NB4 (cell line): ENCODE results near the gene CACNA2D3.

Experiments used
- DNase-seq: peaks from one replicate; pipeline ENCODE4 v3.0.0; 2010; ENCODE audit warnings: low read depth
- H3K4me3 ChIP-seq: one replicate; pipeline ENCODE4 v1.5.1; 2011; ENCODE audit warnings: mild to moderate bottlenecking, low read depth, low read length, moderate library complexity
- MYC ChIP-seq: IDR thresholded peaks from 2 replicates; pipeline ENCODE4 v1.6.1; 2011; ENCODE audit warnings: low read depth, low read length
- POLR2A ChIP-seq: IDR thresholded peaks from 2 replicates; pipeline ENCODE4 v1.6.1; 2011; ENCODE audit warnings: mild to moderate bottlenecking; ENCODE audit not compliant: insufficient read length; ENCODE audit errors: extremely low read depth
- TF ChIP-seq, protein P1 (sequence below): IDR thresholded peaks from 2 replicates; pipeline ENCODE4 v1.6.1; 2011; ENCODE audit warnings: low read depth, low read length
- TF ChIP-seq, protein P2 (sequence below): IDR thresholded peaks from one replicate; pipeline ENCODE4 v1.5.1; 2012; ENCODE audit warnings: low read depth, low read length

CACNA2D3 gene

DNA sequence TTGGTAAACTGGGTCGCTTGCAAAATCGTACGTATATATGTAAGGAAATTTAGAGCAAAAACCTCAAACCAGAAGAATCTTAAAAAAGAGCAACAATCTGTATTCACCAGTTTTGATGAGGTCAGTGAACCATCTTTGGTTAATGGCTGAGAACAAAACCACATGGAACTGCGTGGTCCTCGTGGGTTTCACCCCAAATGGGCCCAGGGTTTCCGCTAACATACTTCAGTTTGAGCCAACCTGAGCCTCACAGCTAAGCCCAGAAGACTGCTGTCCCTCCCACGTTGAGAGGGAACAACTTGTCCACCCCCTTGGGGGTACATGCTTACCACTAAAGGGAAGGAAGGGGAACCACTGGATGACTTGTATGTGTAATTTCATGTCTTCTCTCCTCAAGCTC lies 204.6 kb downstream of the CACNA2D3 start:
- DNase-seq: no peak

DNA sequence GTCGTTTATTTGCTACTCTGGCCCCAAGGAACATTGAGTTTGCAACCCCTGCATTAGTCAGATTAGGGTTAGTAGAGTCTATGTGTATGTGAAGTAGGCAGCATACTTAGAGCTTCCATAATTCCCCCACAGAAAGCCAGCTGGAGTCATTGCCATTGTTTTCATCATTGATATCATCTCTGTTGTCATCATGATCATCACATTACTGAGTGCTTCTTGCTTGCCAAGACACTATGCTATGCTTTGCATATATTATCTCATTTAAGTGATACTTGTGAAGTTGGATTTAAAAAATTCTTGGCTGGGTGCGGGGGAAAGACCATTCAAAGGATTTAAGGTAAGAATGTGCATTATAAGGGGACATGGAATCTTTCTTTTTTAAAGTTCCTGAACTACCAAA lies 209.0 kb downstream of the CACNA2D3 start:
- H3K4me3 ChIP-seq: no peak overlapping the region
- DNase-seq: no peak
- TF ChIP-seq POLR2A: no peak
- TF ChIP-seq MYC: no peak
- TF ChIP-seq, protein P1, sequence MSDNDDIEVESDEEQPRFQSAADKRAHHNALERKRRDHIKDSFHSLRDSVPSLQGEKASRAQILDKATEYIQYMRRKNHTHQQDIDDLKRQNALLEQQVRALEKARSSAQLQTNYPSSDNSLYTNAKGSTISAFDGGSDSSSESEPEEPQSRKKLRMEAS: no peak
- TF ChIP-seq, protein P2, sequence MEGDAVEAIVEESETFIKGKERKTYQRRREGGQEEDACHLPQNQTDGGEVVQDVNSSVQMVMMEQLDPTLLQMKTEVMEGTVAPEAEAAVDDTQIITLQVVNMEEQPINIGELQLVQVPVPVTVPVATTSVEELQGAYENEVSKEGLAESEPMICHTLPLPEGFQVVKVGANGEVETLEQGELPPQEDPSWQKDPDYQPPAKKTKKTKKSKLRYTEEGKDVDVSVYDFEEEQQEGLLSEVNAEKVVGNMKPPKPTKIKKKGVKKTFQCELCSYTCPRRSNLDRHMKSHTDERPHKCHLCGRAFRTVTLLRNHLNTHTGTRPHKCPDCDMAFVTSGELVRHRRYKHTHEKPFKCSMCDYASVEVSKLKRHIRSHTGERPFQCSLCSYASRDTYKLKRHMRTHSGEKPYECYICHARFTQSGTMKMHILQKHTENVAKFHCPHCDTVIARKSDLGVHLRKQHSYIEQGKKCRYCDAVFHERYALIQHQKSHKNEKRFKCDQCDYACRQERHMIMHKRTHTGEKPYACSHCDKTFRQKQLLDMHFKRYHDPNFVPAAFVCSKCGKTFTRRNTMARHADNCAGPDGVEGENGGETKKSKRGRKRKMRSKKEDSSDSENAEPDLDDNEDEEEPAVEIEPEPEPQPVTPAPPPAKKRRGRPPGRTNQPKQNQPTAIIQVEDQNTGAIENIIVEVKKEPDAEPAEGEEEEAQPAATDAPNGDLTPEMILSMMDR: no peak

More for the DNA sequence above, 204.6 kb downstream of the CACNA2D3 start:
- H3K4me3 ChIP-seq: no peak overlapping the region
- TF ChIP-seq MYC (no peak), POLR2A (no peak)
- TF ChIP-seq, protein P2: no peak
- TF ChIP-seq, protein P1: no peak

DNA sequence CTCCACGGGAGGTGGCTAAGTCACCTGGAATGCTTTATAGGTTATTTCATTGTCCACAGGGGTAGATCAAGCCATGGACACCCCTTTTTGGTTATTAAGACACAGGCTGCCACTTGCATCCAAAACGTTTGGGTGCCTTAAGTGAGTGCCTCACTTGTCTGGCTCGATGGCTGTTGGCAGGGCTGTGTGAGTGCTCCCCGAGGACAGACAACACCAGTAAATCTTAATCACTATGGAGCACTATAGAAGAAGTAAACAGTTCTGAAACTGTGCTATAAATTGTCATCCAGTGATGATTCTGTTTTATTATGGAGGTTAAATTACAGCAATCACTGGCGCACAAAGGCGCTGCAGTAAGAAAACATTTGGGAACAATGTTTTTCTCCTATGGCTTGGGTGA lies 215.5 kb downstream of the CACNA2D3 start:
- no peak overlapping the region for H3K4me3 ChIP-seq
- TF ChIP-seq MYC: no peak
- TF ChIP-seq, protein P2: no peak
- no peak for TF ChIP-seq POLR2A
- TF ChIP-seq, protein P1: no peak
- DNase-seq: no peak

DNA sequence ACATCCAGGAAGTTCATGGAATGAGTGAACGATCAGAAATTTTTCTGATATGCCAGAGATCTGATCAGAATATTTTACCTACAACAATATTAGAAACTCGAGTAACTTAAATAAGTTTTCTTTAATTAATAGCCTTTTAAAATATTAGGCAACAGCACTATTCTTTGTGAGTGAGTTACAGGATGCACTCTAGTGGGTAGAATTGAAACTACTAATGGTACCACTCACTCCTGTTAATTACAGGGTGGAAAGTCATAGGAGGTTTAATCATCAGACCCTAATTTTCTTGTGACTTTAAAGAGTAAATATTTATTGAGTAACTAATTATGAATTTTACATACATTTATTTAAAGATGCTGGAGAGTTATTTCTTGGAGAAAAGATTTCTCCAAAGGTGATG lies 217.3 kb downstream of the CACNA2D3 start:
- no peak overlapping the region for H3K4me3 ChIP-seq
- no peak for TF ChIP-seq POLR2A
- TF ChIP-seq, protein P2: no peak
- no peak for DNase-seq

DNA sequence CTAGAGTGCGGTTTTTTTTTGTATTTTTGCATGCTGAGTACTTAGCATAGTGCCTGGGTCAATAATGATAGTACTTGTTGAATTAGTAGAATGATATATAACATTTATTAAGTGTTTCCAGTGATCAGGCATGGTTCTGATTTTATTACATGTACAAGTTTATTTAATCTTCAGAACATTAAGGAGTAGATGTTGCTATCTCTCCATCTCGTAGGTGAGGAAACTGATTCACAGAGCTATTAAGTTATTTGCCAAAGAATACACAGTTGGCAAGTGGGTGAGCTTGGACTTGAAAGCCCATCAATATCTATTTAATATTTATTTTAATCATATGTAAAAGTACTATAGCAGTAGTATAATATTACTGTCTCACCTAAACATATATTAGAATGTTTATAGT lies 219.5 kb downstream of the CACNA2D3 start:
- DNase-seq: no peak
- H3K4me3 ChIP-seq: no peak overlapping the region
- TF ChIP-seq MYC (no peak), POLR2A (no peak)
- TF ChIP-seq, protein P1: no peak
- TF ChIP-seq, protein P2: no peak

DNA sequence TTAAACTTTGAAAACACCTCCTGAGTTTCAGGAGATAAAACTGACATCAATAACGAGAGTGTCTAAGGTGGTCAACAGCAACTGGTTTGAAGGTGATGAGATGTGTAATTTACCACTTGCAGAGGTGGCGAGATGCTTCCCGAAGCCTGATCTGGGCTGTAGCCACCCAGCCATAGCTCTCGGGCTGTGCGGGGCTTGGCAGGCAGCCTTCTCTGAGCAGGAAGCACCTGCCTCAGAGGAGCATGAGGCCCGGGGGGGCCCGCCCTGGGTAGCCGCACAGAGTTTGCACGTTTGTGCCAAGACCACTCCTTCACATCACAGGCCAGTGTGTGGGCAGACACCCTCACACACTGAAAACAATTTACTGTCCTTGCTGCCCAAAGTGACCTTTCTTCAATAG lies 220.3 kb downstream of the CACNA2D3 start:
- no peak for DNase-seq
- TF ChIP-seq, protein P2: no peak
- TF ChIP-seq, protein P1: no peak
- TF ChIP-seq POLR2A: no peak
- no peak for TF ChIP-seq MYC
- no peak overlapping the region for H3K4me3 ChIP-seq
